DOHH2 (cell line): ENCODE results near the gene GFER.

Source experiments
- CTCF ChIP-seq: fragments of 200-600 bp; sonication (generic); IDR thresholded peaks from one replicate; pipeline ENCODE4 v1.5.1; 2014; ENCODE audit warnings: antibody characterized with exemption, mild to moderate bottlenecking, low read depth, low read length; ENCODE audit not compliant: poor library complexity, severe bottlenecking
- EZH2phosphoT487 ChIP-seq: fragments of 200-600 bp; sonication (generic); IDR thresholded peaks from 2 replicates; pipeline ENCODE4 v1.6.1; 2017; ENCODE audit warnings: borderline replicate concordance, mild to moderate bottlenecking, antibody characterized with exemption, low read length, moderate library complexity, mixed read lengths

- TF ChIP-seq CTCF (no peak), EZH2phosphoT487 (no peak)
Measured at GRCh38 chr16:2019518-2019920, 35.5 kb downstream of the GFER start, which contains the start of gene NPW.
